Heart right ventricle (tissue), 16 donors: ENCODE results near the gene BIRC7. TPM values are rescaled to one million over a fixed set of nuclear protein-coding genes. Genes with fewer than 3 reads are reported as not detected.

Source experiments
- ATAC-seq, 8 donors: fragments of 200-7000 bp; cut with Tn5 transposase; one replicate each; pipeline ENCODE4 v1.9.1; 2020; ENCODE audit warnings: mild to moderate bottlenecking in 8 of 8, moderate library complexity in 8 of 8, moderate number of reproducible peaks in 1 of 8
- DNase-seq, 2 donors: peaks; one replicate each; pipeline ENCODE4 v3.0.0-alpha.2; 2020
- H3K27ac ChIP-seq, 10 donors: fragments of 200-600 bp; sonication (generic) in 2 of 10; one replicate each; pipeline versions ENCODE4 v1.5.0 to v1.8.0; 2020 to 2022; ENCODE audit warnings: mild to moderate bottlenecking in 3 of 10
- H3K27me3 ChIP-seq, 7 donors: fragments of 200-600 bp; one replicate each; pipeline ENCODE4 v1.8.0; 2021 to 2022; ENCODE audit warnings: mild to moderate bottlenecking in 2 of 7
- H3K36me3 ChIP-seq, 9 donors: fragments of 200-600 bp; sonication (generic) in 1 of 9; one replicate each; pipeline versions ENCODE4 v1.5.0 to v1.8.0; 2020 to 2022; ENCODE audit warnings: mild to moderate bottlenecking in 2 of 9
- H3K4me1 ChIP-seq, 9 donors: fragments of 200-600 bp; sonication (generic) in 1 of 9; one replicate each; pipeline versions ENCODE4 v1.5.0 to v1.8.0; 2020 to 2022; ENCODE audit warnings: mild to moderate bottlenecking in 4 of 9
- H3K4me3 ChIP-seq, 10 donors: fragments of 200-600 bp; sonication (generic) in 2 of 10; one replicate each; pipeline versions ENCODE4 v1.5.0 to v1.8.0; 2020 to 2022; ENCODE audit warnings: mild to moderate bottlenecking in 7 of 10, moderate library complexity in 2 of 10
- H3K9me3 ChIP-seq, 11 donors: fragments of 200-600 bp in 10 of 11; sonication (generic) in 2 of 11; one replicate each; pipeline versions ENCODE4 v1.5.0 to v1.8.0; 2013 to 2022; ENCODE audit warnings: mild to moderate bottlenecking in 2 of 11, control low read depth in 1 of 11, moderate library complexity in 1 of 11
- CTCF ChIP-seq, 9 donors: fragments of 200-600 bp; sonication (generic) in 2 of 9; IDR thresholded peaks; one replicate each; pipeline versions ENCODE4 v1.5.0 to v1.8.0; 2021 to 2022; ENCODE audit warnings: antibody characterized with exemption in 9 of 9, mild to moderate bottlenecking in 5 of 9, moderate library complexity in 1 of 9
- WGBS, 2 donors: extraction: QIAGEN DNeasy Blood & Tissue Kit; methylation state at CpG; one replicate each; pipeline ENCODE4 v1.1.7; 2013; ENCODE audit warnings: inconsistent platforms in 1 of 2; 5-methylcytosine and 5-hydroxymethylcytosine counted together
- intact Hi-C, 10 donors: fragments of 100-400 bp; cut with DNase I; formaldehyde crosslinking; loops; one replicate each; pipeline versions ENCODE4 v1.11.1 to v1.14.2; 2022
- long read RNA-seq, 3 donors: library from polyadenylated mRNA; unstranded; transcript quantifications; one replicate each; pipeline ENCODE4 v2.0.0, GENCODE V29; 2020 to 2021
- polyA plus RNA-seq, 2 donors: library from polyadenylated mRNA; stranded (reverse); fragments of 200-250 nt; gene quantifications; one replicate each; pipeline ENCODE4 v1.2.3, GENCODE V29; 2013
- total RNA-seq, 10 donors: library from RNA; stranded (reverse); fragmentation: NEBNext Ultra II Directional in 3 of 10; extraction: Animal tissue kit (Norgen Biotek cat#: 25700) in 3 of 10; gene quantifications; one replicate each; pipeline versions ENCODE4 v1.2.1 to v1.2.4, GENCODE V29; 2021 to 2023
- donor health status: Arrhythmogenic right ventricular cardiomyopathy.
- donor health status: ischemic (EF 13 %, LVEDD 7.1; RV severe dilation, severe dysfunction).
- donor health status: healthy with polysubstance abuse.
- donor health status: DM: no; HTN: yes; CAD: no.
- donor health status: DM: no; HTN: no; CAD: no.
- donor health status: ischemic (EF 25% LVEDD 6.9; RV normal size, moderate dysfunction).
- donor health status: ischemic (EF 25% LVEDD 5.7; RV mildly dilated, moderate dysfunction).
- donor health status: healthy.
- donor health status: DM: yes; HTN: yes; CAD: no.
- donor health status: Ischemic cardiomyopathy.
- donor health status: ischemic (EF 35%, LVEDD 5.7; RV mildly dilated, moderate dysfunction).
- donor health status: nonischemic (EF 11% LVEDD 7.7; RV severe dilation, severe dysfunction).
- donor health status: DM: yes; HTN: yes; CAD: no.
- donor health status: PGD.
- donor health status: ischemic (EF 29% LVEDD 5.4; RV normal size, mild dysfunction).
- donor health status: nonischemic (EF 23%, LVEDD 6.1; RV moderate dilation, normal function).

BIRC7 gene
- 1 to 10 TPM in 1 of 10 donors, under 1 TPM in 4, not detected in 5; 0.21 to 2.1 (median 0.37) TPM for total RNA-seq
- not detected for polyA plus RNA-seq
- long read RNA-seq, donor 1, result 0 reads
- long read RNA-seq, donor 2, result 0 reads
- long read RNA-seq, donor 3, result 0 reads

- 42 to 54% methylated on average over 17 of the region's 17 CpGs for WGBS, 2 donors
- peaks cover 0 to 60% (median 41%) of the 10 kb centered on the region in 7 donors for H3K27me3 ChIP-seq
- DNase-seq (no peak), ATAC-seq (peak in 1 of 8 donors; percentile 17)
- no peaks in the 10 kb centered on the region for H3K9me3 ChIP-seq
- H3K4me1 ChIP-seq, result peaks cover 0 to 9% (median 4%) of the 10 kb centered on the region in 9 donors
- H3K4me3 ChIP-seq, result no peak within 1 kb of the TSS
- TF ChIP-seq CTCF (IDR thresholded peaks at IDR 0.05), result no peak
- intact Hi-C loops, result no loop called here
- H3K27ac ChIP-seq, result no peak within 1 kb of the TSS
- H3K36me3 ChIP-seq, result no peaks in the 10 kb centered on the region
These were observed at the start of gene BIRC7 for GRCh38 chr20:63235399-63235983. Gene BIRC7, plus strand, starts transcription at chr20:63235905. Its CDS starts 192 bp downstream, at chr20:63236097.

- ATAC-seq, result no peak
- intact Hi-C loops, result no loop called here
These were observed 49.6 kb upstream of the BIRC7 start for GRCh38 chr20:63186084-63186483.

GRCh38 chr20:63186528-63187316 lies 49.0 kb upstream of the BIRC7 start:
- no peak overlapping the region for H3K4me3 ChIP-seq
- H3K36me3 ChIP-seq, result no peaks in the 10 kb centered on the region
- ATAC-seq, result no peak
- H3K27ac ChIP-seq, result no peak overlapping the region
- 85 to 88% methylated on average over 8 of the region's 8 CpGs for WGBS, 2 donors
- intact Hi-C loops, result no loop called here
- H3K9me3 ChIP-seq, result peaks cover 0 to 6% (median 0%) of the 10 kb centered on the region in 11 donors
- H3K27me3 ChIP-seq, result peaks cover 0 to 32% (median 17%) of the 10 kb centered on the region in 7 donors
- no peaks in the 10 kb centered on the region for H3K4me1 ChIP-seq
- TF ChIP-seq CTCF (IDR thresholded peaks at IDR 0.05), result no peak
- DNase-seq, result no peak

More at GRCh38 chr20:63186084-63186483, 49.6 kb upstream of the BIRC7 start:
- H3K27me3 ChIP-seq, result peaks cover 0 to 38% (median 23%) of the 10 kb centered on the region in 7 donors
- no peak overlapping the region for H3K4me3 ChIP-seq
- no peaks in the 10 kb centered on the region for H3K4me1 ChIP-seq
- no peaks in the 10 kb centered on the region for H3K36me3 ChIP-seq
- 88 to 89% methylated on average over 8 of the region's 8 CpGs for WGBS, 2 donors
- peaks cover 0 to 6% (median 0%) of the 10 kb centered on the region in 11 donors for H3K9me3 ChIP-seq
- no peak overlapping the region for H3K27ac ChIP-seq
- DNase-seq, result no peak
- TF ChIP-seq CTCF (IDR thresholded peaks at IDR 0.05), result no peak

GRCh38 chr20:63187338-63188158 lies 48.2 kb upstream of the BIRC7 start:
- WGBS, 2 donors, result 76 to 81% methylated on average over 7 of the region's 7 CpGs
- Histone ChIP-seq H3K4me1 (no peaks in the 10 kb centered on the region), H3K4me3 (no peak overlapping the region), H3K36me3 (no peaks in the 10 kb centered on the region), H3K9me3 (peaks cover 0 to 6% (median 0%) of the 10 kb centered on the region in 11 donors), H3K27ac (no peak overlapping the region), H3K27me3 (peaks cover 0 to 24% (median 11%) of the 10 kb centered on the region in 7 donors)
- no peak for TF ChIP-seq CTCF (IDR thresholded peaks at IDR 0.05)
- intact Hi-C loops, result no loop called here
- no peak for ATAC-seq
- DNase-seq, result no peak
